ENCODE measurements around the gene NPTX2.

NPTX2 gene

DNA sequence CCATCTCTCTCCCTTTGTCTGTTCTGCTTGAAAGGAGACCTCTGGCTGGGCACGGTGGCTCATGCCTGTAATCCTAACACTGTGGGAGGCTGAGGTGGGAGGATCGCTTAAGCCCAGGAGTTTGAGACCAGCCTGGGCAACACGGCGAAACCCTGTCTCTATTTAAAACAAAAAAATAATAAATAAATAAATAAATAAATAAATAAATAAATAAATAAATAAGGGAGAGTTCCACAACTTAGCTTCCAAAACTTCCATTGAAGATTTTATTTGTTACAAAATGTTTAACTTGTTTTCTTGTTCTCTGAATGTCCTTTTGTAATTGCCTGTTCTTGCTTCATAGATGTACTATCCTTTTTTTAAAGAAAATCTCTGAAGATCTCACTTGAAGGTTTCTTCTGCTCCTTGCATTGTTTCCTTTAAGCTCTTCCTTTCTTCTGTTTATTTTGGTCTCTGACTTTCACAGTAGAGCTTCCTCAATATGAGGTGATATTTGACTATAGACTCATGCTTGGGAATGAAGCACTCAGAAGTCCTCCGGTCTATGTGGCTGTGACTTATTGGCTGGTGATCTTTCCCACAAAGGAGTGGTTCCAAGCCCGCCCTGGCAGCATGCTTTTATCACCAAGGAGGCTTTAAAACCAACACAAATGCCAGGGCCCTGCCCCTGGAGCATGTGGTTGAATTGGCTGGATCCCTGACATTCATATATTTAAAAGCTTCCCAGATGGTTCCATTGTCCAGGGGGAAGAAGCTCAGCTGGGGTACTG lies 18.1 kb upstream of the NPTX2 start:
- TF ChIP-seq, protein P1, sequence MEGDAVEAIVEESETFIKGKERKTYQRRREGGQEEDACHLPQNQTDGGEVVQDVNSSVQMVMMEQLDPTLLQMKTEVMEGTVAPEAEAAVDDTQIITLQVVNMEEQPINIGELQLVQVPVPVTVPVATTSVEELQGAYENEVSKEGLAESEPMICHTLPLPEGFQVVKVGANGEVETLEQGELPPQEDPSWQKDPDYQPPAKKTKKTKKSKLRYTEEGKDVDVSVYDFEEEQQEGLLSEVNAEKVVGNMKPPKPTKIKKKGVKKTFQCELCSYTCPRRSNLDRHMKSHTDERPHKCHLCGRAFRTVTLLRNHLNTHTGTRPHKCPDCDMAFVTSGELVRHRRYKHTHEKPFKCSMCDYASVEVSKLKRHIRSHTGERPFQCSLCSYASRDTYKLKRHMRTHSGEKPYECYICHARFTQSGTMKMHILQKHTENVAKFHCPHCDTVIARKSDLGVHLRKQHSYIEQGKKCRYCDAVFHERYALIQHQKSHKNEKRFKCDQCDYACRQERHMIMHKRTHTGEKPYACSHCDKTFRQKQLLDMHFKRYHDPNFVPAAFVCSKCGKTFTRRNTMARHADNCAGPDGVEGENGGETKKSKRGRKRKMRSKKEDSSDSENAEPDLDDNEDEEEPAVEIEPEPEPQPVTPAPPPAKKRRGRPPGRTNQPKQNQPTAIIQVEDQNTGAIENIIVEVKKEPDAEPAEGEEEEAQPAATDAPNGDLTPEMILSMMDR (IDR thresholded peaks at IDR 0.05; ENCODE audit: extremely low read depth, insufficient read depth, missing control alignments): no peak
- no peak for DNase-seq (ENCODE audit: low spot score)
- in situ Hi-C loops (cut with MboI; ENCODE audit: low pct_unique_long_range_greater_than_20kb, low sequenced_read_pairs, unreplicated experiment): no loop called here

DNA sequence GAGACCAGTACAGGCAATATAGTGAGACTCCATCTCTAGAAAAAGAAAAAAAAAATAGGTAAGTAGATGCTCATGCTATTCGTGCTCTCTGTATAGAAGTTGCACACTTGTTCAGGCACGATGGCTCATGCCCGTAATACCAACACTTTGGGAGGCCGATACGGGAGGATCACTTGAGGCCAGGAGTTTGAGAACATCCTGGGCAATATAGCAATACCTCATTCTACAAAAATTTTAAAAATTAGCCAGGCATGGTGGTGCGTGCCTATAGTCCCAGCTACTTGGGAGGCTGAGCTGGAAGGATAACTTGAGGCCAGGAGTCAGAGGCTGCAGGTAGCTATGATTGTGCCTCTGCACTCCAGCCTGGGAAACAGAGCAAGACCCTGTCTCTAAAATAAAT lies 17.2 kb upstream of the NPTX2 start:
- in situ Hi-C loops (cut with MboI; ENCODE audit: low pct_unique_long_range_greater_than_20kb, low sequenced_read_pairs, unreplicated experiment): no loop called here
- DNase-seq (ENCODE audit: low spot score): no peak
- TF ChIP-seq, protein P1 (IDR thresholded peaks at IDR 0.05; ENCODE audit: extremely low read depth, insufficient read depth, missing control alignments): no peak

DNA sequence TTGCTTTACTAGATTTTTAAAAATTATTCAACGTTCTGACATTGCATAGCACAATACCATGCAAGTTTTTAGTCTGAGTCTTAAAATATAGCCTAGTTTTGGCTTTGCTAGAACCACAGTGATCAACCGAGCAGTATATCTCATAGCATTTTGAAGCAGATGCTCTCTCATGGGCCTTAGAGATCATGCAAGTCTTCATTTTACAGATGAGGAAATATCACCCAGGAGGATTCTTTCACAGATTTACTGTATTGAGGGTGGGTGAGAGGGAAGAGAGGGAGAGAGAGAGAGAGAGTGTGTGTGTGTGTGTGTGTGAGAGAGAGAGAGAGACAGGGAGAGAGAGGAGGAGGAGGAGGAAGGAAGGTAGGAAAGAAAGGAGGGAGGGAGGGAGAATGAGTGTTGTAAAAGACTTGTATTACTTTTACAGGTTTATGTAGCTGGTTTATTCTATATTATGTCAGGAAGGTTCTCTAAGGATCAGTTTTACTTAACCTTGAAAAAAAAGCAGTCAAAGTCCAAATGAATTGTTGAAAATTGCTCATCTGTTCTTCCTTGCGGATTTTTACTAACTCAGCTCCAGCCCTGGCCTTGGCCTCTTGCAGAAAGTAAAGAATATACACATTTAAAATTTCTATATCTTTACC lies 14.2 kb upstream of the NPTX2 start:
- TF ChIP-seq, protein P1 (IDR thresholded peaks at IDR 0.05; ENCODE audit: extremely low read depth, insufficient read depth, missing control alignments): no peak
- in situ Hi-C loops (cut with MboI; ENCODE audit: low pct_unique_long_range_greater_than_20kb, low sequenced_read_pairs, unreplicated experiment): no loop called here
- DNase-seq (ENCODE audit: low spot score): no peak

DNA sequence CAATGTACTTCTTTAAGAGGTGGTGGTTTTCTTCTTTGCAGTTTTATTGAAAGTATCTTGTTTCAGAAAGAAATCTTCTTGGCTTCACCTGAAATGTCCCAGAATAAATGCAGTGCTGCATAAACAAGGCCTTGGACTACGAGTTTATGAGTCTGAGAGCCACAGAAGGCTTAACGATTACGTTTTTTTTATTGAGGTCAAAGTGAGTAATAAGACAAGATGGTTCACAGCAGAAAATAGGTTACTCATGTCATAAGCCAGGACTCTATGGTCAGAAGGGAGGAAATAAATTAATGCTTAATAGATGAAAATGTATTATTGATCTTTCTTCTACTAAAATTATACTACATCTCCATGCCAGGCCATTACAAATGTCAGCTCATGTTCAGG lies 13.7 kb upstream of the NPTX2 start:
- in situ Hi-C loops (cut with MboI; ENCODE audit: low pct_unique_long_range_greater_than_20kb, low sequenced_read_pairs, unreplicated experiment): no loop called here
- TF ChIP-seq, protein P1 (IDR thresholded peaks at IDR 0.05; ENCODE audit: extremely low read depth, insufficient read depth, missing control alignments): no peak

DNA sequence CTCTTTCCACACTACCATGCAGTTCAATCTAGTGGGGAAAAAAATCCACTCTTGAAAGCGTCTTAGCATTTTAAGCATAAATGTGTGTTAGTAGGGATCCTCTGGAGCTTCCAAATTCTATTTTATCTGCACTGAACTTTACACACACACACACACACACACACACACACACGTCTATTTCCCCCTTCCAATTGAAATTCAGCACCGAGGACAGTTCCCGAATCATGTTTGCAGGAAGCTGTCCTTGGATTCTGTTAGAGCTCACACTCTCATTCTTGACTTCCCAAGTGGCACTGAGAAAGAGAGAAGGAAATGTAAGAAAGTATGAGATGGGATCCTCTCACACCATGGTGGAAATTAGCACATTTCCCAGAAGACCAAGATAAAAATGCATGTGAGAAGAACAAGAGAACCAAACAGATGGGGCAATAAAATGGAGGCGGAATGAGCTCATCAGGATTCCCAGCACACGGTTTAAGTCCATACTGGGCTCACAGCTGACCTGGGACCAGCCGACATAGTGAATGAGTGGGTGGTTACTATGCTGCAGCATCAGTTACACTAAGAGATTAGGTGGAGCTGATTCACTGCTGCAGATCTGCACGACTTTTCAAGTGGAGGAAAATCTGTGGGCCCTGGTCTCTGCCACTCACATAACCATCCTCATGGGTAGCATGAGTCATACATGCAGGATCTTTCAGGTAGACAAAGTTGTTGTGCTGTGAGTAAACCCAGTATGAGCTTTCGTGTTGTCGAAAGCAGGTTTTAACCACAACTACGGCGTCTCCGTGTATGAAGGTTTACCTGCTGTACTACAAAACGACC lies 3.3 kb upstream of the NPTX2 start:
- in situ Hi-C loops (cut with MboI; ENCODE audit: low pct_unique_long_range_greater_than_20kb, low sequenced_read_pairs, unreplicated experiment): no loop called here
- DNase-seq (ENCODE audit: low spot score): no peak
- TF ChIP-seq, protein P1 (IDR thresholded peaks at IDR 0.05; ENCODE audit: extremely low read depth, insufficient read depth, missing control alignments): no peak

More for the DNA sequence above, 13.7 kb upstream of the NPTX2 start:
- no peak for DNase-seq (ENCODE audit: low spot score)

DNA sequence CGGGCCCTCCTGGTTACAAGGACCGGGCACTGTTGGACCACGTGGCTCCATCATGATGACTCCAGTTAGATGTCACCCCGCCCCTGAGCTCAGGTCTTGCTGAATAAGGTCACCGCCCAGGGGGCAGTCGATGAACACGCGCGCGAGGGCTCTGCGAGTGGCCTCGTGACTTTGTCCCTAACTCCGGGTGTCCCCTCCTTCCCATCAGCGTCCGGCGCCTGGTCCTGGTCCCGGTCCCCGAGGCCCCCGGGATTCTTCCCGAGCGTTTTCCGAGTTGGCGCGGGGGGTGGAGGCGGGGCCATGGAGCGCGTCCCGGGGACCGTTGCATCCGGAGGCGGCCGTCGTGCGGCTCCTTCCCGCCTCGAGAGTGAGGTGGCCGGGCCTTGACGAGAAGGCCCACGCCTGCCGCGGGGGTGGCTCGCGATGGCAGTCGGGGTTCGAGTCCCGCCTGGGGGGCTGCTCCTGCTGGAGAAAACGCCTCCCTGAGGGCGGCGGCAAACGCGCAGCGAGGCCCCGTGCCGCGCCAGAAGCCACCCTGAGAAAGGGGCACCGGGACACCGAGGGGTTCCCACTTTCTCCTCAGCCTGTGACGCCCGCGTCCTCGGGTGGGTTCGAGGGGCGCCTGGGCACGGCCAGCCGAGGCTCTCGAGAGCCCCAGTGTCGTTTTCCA lies 569 bp upstream of the NPTX2 start:
- no peak for DNase-seq (ENCODE audit: low spot score)

More for the DNA sequence above, 569 bp upstream of the NPTX2 start:
- TF ChIP-seq, protein P1 (IDR thresholded peaks at IDR 0.05; ENCODE audit: extremely low read depth, insufficient read depth, missing control alignments): no peak
- in situ Hi-C loops (cut with MboI; ENCODE audit: low pct_unique_long_range_greater_than_20kb, low sequenced_read_pairs, unreplicated experiment): no loop called here
